Measurements from ENCODE around the gene PIN1. TPM values are rescaled to one million over a fixed set of nuclear protein-coding genes. Genes with fewer than 3 reads are reported as not detected.

Gene PIN1
- total and polyA plus RNA-seq, 7 donors: 49.6 to 81.1 (median 63.9) TPM

DNA sequence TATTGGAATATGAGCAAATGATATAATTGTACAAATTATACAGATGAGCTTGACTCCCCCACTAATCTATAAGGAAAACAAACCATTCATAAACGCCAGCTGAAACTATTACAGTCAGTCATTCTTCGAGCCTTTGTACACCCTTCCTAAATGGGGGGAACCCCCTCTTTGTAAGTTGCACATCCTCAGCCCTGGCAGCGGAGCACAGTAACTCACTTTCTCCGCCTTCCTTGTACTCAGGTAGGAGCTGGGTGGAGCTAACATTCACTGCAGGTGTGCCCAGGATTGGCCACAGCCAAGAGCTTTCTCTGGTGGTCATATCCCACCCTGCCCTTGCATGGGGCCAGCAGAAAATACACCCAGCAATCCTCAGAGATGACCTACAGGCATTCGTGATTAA, 28.6 kb downstream of the PIN1 start:
- WGBS, 3 donors: 88 to 94% (median 89%) methylated on average over 5 of the region's 5 CpGs

DNA sequence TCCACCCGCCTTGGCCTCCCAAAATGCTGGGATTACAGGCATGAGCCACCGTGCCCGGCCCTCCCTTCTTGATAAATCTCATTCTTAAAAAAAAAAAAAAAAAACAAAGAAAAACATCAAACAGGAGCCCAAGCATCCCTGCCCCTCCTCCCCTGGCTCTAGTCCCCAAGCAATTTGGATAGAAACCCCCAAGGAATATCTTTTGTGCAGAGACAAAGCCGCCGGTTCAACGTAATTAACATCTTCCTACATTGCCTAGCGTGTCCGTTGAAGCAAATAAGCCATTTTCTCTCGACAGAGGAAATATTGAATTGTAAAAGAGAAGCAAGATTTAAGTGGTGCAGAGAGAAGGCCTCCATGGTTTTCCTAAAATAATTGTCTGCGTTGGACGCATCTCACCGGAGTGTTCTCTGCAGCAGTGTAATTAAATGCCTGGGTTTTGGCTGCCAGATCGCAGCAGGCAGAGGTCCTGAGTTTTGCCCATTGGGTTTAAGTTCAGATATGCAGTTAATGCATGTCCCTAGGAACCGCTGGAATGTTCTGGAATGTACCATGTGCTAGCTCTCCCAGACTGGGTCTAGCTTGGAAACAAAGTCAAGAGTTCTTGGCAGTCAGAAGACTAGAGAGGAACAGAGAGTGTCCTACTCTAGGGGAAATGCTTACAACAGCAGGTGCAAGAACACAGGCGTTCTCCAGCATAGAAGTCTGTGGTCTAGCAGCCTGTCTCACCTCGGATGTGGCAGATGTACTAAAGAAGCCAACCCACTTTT, 30.8 kb downstream of the PIN1 start:
- DNase-seq: no peak
- TF ChIP-seq, protein P1, sequence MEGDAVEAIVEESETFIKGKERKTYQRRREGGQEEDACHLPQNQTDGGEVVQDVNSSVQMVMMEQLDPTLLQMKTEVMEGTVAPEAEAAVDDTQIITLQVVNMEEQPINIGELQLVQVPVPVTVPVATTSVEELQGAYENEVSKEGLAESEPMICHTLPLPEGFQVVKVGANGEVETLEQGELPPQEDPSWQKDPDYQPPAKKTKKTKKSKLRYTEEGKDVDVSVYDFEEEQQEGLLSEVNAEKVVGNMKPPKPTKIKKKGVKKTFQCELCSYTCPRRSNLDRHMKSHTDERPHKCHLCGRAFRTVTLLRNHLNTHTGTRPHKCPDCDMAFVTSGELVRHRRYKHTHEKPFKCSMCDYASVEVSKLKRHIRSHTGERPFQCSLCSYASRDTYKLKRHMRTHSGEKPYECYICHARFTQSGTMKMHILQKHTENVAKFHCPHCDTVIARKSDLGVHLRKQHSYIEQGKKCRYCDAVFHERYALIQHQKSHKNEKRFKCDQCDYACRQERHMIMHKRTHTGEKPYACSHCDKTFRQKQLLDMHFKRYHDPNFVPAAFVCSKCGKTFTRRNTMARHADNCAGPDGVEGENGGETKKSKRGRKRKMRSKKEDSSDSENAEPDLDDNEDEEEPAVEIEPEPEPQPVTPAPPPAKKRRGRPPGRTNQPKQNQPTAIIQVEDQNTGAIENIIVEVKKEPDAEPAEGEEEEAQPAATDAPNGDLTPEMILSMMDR (IDR thresholded peaks at IDR 0.05): no peak

More for the DNA sequence above, 28.6 kb downstream of the PIN1 start:
- DNase-seq (no peak), ATAC-seq (no peak)
- H3K36me3 ChIP-seq (ENCODE audit: insufficient read depth in 1 of 2, low read depth in 1 of 2): no peaks in the 10 kb centered on the region
- TF ChIP-seq, protein P1 (IDR thresholded peaks at IDR 0.05): no peak
- H3K9me3 ChIP-seq: no peaks in the 10 kb centered on the region
- intact Hi-C loops (cut with DNase I): no loop called here
- H3K4me3 ChIP-seq: no peak overlapping the region
- no peaks in the 10 kb centered on the region for H3K27me3 ChIP-seq (ENCODE audit: insufficient read depth in 3 of 3, low read length in 2 of 3)
- H3K4me1 ChIP-seq: no peaks in the 10 kb centered on the region
- H3K27ac ChIP-seq: no peak overlapping the region

DNA sequence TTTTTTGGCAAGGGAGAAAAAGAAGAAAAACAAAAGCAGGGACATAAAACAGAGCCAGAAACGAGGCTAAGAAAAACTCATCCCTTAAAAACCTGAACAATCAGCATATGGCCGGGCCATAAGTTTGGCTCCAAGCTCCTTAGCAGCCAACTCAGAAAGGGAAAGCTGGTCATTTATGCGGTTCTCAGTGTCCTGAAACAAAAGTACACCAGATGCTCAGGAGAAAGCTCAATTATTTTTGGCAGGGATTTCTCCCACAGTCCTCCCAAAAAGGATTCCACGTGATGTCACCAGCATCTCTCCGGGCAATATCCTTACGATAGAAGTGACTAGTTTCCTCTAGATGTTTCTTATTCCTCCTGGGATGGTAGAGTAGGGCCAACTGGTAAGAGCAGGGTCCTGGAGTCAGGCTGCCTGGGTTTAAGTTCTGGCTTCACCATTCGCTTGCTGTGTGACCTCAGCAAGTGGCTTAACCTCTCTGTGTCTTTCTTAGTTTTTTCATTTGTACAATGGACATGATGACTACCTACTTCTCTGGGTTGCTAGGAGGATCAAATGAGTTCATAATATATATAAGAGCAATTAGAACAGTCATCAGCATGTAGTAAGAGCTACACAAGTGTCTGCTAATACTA, 34.0 kb downstream of the PIN1 start:
- WGBS, 3 donors: 31 to 42% (median 33%) methylated on average over 7 of the region's 7 CpGs
- no peaks in the 10 kb centered on the region for H3K36me3 ChIP-seq (ENCODE audit: insufficient read depth in 1 of 2, low read depth in 1 of 2)
- TF ChIP-seq, protein P1 (IDR thresholded peaks at IDR 0.05): no peak
- intact Hi-C loops (cut with DNase I): no loop called here
- DNase-seq: no peak
- no peak overlapping the region for H3K27ac ChIP-seq
- no peaks in the 10 kb centered on the region for H3K4me1 ChIP-seq
- no peaks in the 10 kb centered on the region for H3K9me3 ChIP-seq
- H3K27me3 ChIP-seq (ENCODE audit: insufficient read depth in 3 of 3, low read length in 2 of 3): no peaks in the 10 kb centered on the region
- no peak for ATAC-seq
- no peak overlapping the region for H3K4me3 ChIP-seq

More for the DNA sequence above, 30.8 kb downstream of the PIN1 start:
- no peaks in the 10 kb centered on the region for H3K9me3 ChIP-seq
- H3K27me3 ChIP-seq (ENCODE audit: insufficient read depth in 3 of 3, low read length in 2 of 3): no peaks in the 10 kb centered on the region
- H3K4me3 ChIP-seq: no peak overlapping the region
- 29 to 35% (median 34%) methylated on average over 16 of the region's 16 CpGs for WGBS, 3 donors
- no peak overlapping the region for H3K27ac ChIP-seq
- no peaks in the 10 kb centered on the region for H3K4me1 ChIP-seq
- no peaks in the 10 kb centered on the region for H3K36me3 ChIP-seq (ENCODE audit: insufficient read depth in 1 of 2, low read depth in 1 of 2)
- ATAC-seq: no peak
- intact Hi-C loops (cut with DNase I): no loop called here

DNA sequence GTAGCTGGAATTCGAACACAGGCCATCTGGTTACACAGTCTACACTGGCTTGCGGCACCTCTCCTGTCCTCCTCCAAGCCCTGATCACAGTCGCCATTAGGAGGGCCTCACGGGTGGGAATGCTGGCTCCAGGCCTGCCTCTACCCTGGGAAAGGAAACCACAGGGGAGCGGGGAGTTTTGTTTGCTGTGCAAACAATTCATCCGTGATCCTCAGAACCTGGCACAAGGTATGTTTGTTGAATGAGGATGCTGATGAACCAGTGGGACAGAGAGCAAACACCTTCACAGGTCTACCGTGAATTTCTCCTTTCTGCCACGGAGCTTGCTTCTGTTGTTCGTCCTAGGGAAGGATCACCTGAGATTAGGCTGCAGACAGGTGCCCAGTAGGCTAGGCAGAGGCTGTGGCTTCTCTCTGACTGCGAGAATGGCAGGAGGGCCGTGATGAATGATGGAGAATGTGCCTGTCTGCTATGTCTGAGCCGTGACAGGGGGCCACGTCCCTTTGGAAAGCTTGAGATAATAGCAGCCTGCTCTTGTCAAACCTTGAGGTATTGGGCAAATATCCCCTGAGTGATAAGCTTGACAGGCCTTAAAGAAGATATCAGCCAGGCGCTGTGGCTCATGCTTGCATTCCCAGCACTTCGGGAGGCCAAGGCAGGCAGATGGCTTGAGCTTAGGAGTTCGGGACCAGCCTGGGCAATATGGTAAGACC, 36.7 kb downstream of the PIN1 start:
- no peak for ATAC-seq

More for the DNA sequence above, 36.7 kb downstream of the PIN1 start:
- H3K4me3 ChIP-seq: no peak overlapping the region
- no peak overlapping the region for H3K27ac ChIP-seq
- no peaks in the 10 kb centered on the region for H3K27me3 ChIP-seq (ENCODE audit: insufficient read depth in 3 of 3, low read length in 2 of 3)
- no peaks in the 10 kb centered on the region for H3K4me1 ChIP-seq
- intact Hi-C loops (cut with DNase I): no loop called here
- no peaks in the 10 kb centered on the region for H3K36me3 ChIP-seq (ENCODE audit: insufficient read depth in 1 of 2, low read depth in 1 of 2)
- H3K9me3 ChIP-seq: no peaks in the 10 kb centered on the region
- TF ChIP-seq, protein P1 (IDR thresholded peaks at IDR 0.05): no peak
- WGBS, 3 donors: 72 to 83% (median 73%) methylated on average over 15 to 16 of the region's 16 CpGs
- DNase-seq: no peak

Measured in psoas muscle (tissue), 8 donors.